NK-92 (cell line): ENCODE results near the gene RPUSD2.
"Not testable (repeated sequence)": the region's sequence is repeated elsewhere in the genome, so short reads cannot be mapped to it uniquely, and the experiment has no call there.

Experiments
- DNase-seq: peaks from one replicate; lab custom pipeline; 2025; ENCODE audit not compliant: unreplicated experiment; lab: John Stamatoyannopoulos, UW

Gene RPUSD2

GRCh38 chr15:40564591-40565332, 4.3 kb upstream of the RPUSD2 start, which contains the start of gene CCDC32:
CCDC32 (minus strand) TSS chr15:40565042; CDS start chr15:40563015, 2,027 bp downstream.
- peak; percentile 56 for DNase-seq

GRCh38 chr15:40565333-40566238, 3.5 kb upstream of the RPUSD2 start:
- no peak for DNase-seq

GRCh38 chr15:40567111-40567510, 2.0 kb upstream of the RPUSD2 start:
- DNase-seq, result no peak

- no peak for DNase-seq
These were observed 6.0 kb downstream of the RPUSD2 start for GRCh38 chr15:40575113-40575512.

GRCh38 chr15:40576914-40577313, 7.8 kb downstream of the RPUSD2 start:
- not testable (repeated sequence) for DNase-seq

GRCh38 chr15:40578892-40579291, 9.8 kb downstream of the RPUSD2 start:
- DNase-seq, result no peak

- not testable (repeated sequence) for DNase-seq
These were observed 12.7 kb downstream of the RPUSD2 start for GRCh38 chr15:40581796-40582195.

GRCh38 chr15:40582726-40583246, 13.7 kb downstream of the RPUSD2 start:
- DNase-seq, result no peak

- no peak for DNase-seq
These were observed 15.1 kb downstream of the RPUSD2 start for GRCh38 chr15:40584191-40584590.

- DNase-seq, result no peak
These were observed 21.6 kb downstream of the RPUSD2 start for GRCh38 chr15:40590667-40591050.

GRCh38 chr15:40591389-40591788, 22.3 kb downstream of the RPUSD2 start:
- DNase-seq, result no peak

GRCh38 chr15:40593165-40593564, 24.1 kb downstream of the RPUSD2 start:
- DNase-seq, result no peak

GRCh38 chr15:40593588-40594428, 24.7 kb downstream of the RPUSD2 start, which contains the start of gene KNL1:
KNL1 (plus strand) TSS chr15:40594249; CDS start chr15:40602932, 8,683 bp downstream.
- DNase-seq, result peak; percentile 41

- DNase-seq, result no peak
These were observed 25.3 kb downstream of the RPUSD2 start for GRCh38 chr15:40594429-40594836.

GRCh38 chr15:40595219-40595618, 26.1 kb downstream of the RPUSD2 start:
- DNase-seq, result no peak

GRCh38 chr15:40595773-40596172, 26.7 kb downstream of the RPUSD2 start:
- no peak for DNase-seq

- no peak for DNase-seq
These were observed 27.9 kb downstream of the RPUSD2 start for GRCh38 chr15:40597024-40597423.

GRCh38 chr15:40598126-40598525, 29.0 kb downstream of the RPUSD2 start:
- no peak for DNase-seq

- DNase-seq, result no peak
These were observed 29.6 kb downstream of the RPUSD2 start for GRCh38 chr15:40598672-40599071.

GRCh38 chr15:40600956-40601355, 31.9 kb downstream of the RPUSD2 start:
- DNase-seq, result no peak

- no peak for DNase-seq
These were observed 34.8 kb downstream of the RPUSD2 start for GRCh38 chr15:40603935-40604334.
